Anterior cingulate cortex (tissue), 58 donors: ENCODE data around the gene FKBP1A.
A peak's percentile ranks its signal among the peaks of the same experiment; 100 is the strongest.

Experiments used
- DNase-seq, 58 donors: peaks; one replicate each; lab custom pipeline; 2025; lab: John Stamatoyannopoulos, UW

FKBP1A gene

GRCh38 chr20:1323256-1323655, 69.6 kb downstream of the FKBP1A start:
- no peak for DNase-seq

- DNase-seq: peak in 8 of 58 donors; percentile 7 to 45 (median 25)
These were observed 70.2 kb downstream of the FKBP1A start for GRCh38 chr20:1322511-1323245.

DNA sequence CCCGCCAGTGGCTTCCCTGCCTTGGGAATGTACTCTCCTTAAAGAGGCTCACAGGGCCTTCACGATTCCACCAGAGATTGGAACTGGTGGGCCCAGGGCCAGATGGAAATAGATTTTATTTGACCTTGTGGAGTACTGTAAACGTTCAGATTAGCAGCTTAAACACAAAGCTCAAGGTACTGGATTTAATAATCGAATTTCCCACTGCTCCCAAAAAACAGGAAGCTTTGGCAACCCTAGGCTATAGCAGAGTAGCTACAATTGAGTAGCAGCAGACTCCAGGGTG, 71.3 kb downstream of the FKBP1A start:
- no peak for DNase-seq

- DNase-seq: no peak
These were observed 71.8 kb downstream of the FKBP1A start for GRCh38 chr20:1320902-1321653.

GRCh38 chr20:1320016-1320415, 72.8 kb downstream of the FKBP1A start:
- DNase-seq: no peak

DNA sequence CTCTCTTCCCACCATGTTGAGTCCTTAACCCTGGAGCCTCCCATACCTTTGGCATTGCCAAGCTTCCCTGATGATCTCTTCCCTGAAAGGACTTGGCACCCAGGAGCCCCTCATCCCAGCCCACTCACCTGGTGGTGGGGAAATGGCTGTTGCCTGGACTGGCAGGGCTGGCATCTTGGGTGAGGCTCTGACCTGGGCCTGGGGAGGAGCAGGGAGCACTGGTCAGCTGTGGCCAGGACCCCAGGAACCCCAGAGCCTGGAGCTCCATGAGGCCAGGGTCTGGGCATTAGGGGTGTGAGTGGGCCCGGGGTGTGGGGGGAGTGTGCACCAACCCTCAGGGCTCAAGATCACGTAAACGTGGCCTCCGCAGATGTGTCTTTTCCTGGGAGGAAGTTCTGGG, 73.4 kb downstream of the FKBP1A start:
- no peak for DNase-seq

- DNase-seq: no peak
These were observed 73.8 kb downstream of the FKBP1A start for GRCh38 chr20:1319051-1319450.
